Medulla oblongata (tissue), 1 donor: Measurements from ENCODE around the gene SLC16A2.
A peak's percentile ranks its signal among the peaks of the same experiment; 100 is the strongest.
"Not testable (repeated sequence)": the region's sequence is repeated elsewhere in the genome, so short reads cannot be mapped to it uniquely, and the experiment has no call there.

Experiments used
- DNase-seq: peaks from one replicate; pipeline ENCODE4 v3.0.0-alpha.2; 2015; ENCODE audit errors: extremely low spot score

The SLC16A2 gene

DNA sequence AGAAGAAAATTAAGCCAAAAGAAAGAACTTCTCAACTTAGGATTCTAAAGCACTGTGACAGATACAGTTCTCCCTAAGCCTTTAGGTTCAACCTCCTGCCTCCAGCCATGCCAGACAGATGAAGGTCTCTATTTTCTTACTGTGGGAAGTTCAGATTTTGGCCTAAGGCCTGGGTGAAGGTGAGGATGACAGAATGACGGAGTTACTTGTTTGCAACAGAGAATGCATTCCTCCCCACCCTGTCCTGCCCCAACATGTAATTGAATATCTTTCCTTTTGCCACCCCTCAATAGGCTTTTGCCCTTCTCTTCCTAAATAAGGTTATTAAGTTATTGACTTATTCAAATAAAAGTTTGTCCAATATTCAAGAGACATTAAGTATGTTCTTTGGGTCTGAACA, 25.6 kb downstream of the SLC16A2 start:
- no peak for DNase-seq

GRCh38 chrX:74448669-74449068, 27.4 kb downstream of the SLC16A2 start:
- DNase-seq, result no peak

DNA sequence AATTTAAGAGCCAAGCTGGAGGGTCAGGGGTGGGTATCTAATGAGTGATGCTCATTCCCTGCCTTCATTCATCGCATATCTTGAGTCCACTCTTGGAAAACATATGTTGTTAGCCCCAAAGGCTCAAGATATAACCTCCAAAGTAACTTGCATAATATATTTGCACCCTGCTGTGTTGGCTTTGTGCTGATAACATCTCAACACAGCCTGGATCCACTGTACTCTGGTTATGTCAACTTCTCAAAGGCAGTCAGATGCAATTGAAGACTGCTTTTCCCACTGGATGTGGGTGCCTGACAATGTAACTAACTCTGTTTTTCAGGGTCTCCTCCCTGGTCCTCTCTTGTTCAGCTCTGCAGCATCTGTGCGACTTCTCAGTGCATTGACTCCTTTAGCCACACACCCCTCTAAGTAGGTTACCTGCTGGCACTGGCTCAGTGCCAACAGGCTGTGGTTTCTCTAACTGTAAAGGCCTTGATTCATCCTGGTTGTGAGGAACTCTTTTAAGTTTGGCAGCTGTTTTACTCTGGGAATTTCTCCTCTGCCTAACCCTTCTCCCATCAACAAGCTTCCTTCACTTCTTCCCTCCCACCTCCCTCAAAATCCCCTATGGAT, 28.1 kb downstream of the SLC16A2 start:
- DNase-seq, result no peak

- DNase-seq, result no peak
These were observed 28.6 kb downstream of the SLC16A2 start for GRCh38 chrX:74449937-74450330.

GRCh38 chrX:74450803-74451449, 29.6 kb downstream of the SLC16A2 start:
- DNase-seq, result no peak

DNA sequence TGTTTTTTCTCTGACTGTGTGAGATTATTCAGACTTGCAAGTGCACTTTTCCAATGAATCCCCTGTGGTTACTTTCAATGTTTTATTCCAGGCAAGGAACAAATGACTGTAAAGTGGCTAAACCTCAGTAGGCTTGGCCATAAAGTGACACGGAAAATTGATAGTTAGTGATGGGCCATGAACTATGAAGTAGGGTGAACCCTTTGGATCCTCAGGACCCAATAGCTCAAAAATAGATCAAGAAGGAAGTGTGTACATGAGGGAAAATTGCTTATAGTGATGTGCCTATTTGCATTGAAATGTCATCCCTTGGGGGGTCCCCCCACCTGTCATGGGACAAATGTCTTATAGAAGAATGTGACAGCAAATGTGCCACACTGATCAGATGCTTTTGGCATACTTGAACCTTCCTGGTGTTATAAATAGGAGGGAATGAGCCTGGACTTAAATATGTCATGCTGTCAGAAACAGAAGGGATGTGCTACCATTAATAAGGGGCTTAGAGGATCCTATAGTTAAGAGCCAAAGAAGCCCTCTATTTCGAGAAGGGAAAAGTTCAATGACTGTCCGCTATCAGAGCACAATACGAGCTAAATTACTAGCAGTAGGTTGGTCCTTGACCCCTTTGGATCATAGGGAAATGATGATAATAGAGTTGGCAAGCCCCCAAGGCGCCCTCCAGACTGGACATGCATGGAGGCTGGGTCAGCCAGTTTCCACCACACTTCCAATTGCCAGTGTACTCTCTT, 30.3 kb downstream of the SLC16A2 start:
- DNase-seq, result no peak

DNA sequence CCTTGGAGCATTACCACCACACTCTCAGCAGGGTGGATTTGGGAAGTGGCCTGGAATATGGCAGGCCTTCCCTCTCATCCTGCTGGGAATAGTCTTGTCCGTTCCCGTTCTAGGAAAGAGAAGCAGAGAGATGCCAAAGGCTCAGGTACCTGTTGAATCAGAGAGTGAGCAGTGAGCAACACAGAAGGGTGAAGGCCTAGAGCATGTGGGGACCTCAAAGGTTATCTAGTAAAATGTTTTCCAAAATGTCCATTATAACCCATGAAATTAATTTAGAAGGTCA, 30.8 kb downstream of the SLC16A2 start:
- no peak for DNase-seq

GRCh38 chrX:74453178-74453577, 31.9 kb downstream of the SLC16A2 start:
- DNase-seq, result no peak

DNA sequence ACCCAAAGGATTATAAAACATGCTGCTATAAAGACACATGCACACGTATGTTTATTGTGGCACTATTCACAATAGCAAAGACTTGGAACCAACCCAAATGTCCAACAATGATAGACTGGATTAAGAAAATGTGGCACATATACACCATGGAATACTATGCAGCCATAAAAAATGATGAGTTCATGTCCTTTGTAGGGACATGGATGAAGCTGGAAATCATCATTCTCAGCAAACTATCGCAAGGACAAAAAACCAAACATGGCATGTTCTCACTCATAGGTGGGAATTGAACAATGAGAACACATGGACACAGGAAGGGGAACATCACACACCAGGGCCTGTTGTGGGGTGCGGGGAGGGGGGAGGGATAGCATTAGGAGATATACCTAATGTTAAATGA, 32.9 kb downstream of the SLC16A2 start:
- not testable (repeated sequence) for DNase-seq

- no peak for DNase-seq
These were observed 37.4 kb downstream of the SLC16A2 start for GRCh38 chrX:74458736-74459135.

GRCh38 chrX:74461384-74461783, 40.1 kb downstream of the SLC16A2 start:
- peak; percentile 3 for DNase-seq

DNA sequence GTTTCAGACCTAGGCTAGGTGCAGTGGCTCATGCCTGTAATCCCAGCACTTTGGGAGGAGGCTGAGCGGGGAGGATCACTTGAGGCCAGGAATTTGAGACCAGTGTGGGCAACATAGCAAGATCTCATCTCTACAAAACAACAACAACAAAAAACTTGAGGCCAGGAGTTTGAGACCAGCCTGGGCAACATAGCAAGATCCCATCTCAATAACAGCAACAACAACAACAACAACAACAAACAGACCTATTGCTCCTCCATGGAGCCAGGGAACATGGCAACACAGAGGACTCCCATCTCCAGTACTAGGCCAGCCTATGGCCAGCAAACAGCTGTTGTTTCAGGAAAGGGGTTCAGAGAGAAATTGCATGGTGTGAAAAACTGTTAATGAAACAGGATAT, 43.4 kb downstream of the SLC16A2 start:
- DNase-seq, result no peak

GRCh38 chrX:74465424-74465823, 44.1 kb downstream of the SLC16A2 start:
- DNase-seq, result no peak

- no peak for DNase-seq
These were observed 46.4 kb downstream of the SLC16A2 start for GRCh38 chrX:74467656-74468055.

DNA sequence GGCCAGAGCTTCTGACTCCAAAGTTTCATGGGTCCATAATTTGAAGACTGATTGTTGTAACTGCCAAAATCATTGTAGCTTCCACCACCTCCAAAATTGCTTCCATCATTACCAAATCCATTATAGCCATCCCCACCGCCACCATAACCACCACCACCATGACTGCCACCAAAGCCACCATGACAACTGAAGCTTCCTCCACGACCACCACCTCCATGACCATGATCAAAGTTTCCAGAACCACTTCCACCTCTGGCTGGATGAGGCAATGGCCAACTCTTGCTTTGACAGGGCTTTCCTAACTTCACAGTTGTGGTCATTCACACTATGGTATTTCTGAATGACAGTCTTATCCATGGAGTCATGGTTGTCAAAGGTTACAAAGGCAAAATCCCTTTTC, 51.8 kb downstream of the SLC16A2 start:
- DNase-seq, result not testable (repeated sequence)

DNA sequence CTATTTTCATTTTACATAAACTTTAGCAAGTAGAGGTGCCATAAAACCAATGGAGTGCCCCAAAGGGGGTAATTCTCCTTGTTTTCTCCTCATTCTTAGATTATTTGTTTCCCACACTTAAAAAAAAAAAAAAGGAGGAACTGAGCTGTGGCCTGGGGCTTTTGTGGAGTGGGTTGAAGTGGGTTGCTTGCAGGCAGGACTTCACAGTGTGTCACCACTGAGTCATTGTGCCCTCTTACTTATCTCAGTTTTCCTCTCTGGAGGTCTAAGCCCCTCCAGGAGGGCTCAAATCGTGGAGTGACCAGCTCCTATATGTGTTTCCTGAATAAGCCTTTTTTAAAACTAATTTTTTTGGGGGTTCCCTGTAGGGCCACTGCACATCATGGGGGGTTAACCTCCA, 69.0 kb downstream of the SLC16A2 start:
- DNase-seq, result no peak

GRCh38 chrX:74492720-74493201, 71.5 kb downstream of the SLC16A2 start:
- DNase-seq, result no peak

GRCh38 chrX:74493806-74494205, 72.5 kb downstream of the SLC16A2 start:
- DNase-seq, result peak; percentile 5

- no peak for DNase-seq
These were observed 77.6 kb downstream of the SLC16A2 start for GRCh38 chrX:74498924-74499323.

- no peak for DNase-seq
These were observed 78.8 kb downstream of the SLC16A2 start for GRCh38 chrX:74500067-74500466.

DNA sequence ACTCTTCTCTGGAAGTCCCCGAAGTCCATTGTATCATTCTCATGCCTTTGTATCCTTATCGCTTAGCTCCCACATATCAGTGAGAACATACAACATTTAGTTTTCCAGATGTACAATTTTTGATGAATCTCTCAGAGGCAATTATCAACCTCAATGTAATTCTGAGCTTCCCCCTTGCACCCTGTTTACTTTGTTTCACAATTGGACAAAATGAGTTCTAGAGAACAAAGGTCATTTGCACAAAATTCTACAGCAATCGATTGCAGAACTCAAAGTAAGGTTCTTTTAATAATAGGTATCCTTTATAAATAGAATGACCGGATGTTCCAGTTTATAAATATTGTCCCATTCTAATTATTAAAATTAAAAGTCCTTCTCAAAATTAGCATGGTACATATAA, 79.3 kb downstream of the SLC16A2 start:
- no peak for DNase-seq

GRCh38 chrX:74505437-74505836, 84.1 kb downstream of the SLC16A2 start:
- DNase-seq, result no peak
